ENCODE data around the gene GNB4.

The GNB4 gene

GRCh38 chr3:179436517-179436916 lies 14.8 kb downstream of the GNB4 start:
- DNase-seq (ENCODE audit: low read depth), result no peak

GRCh38 chr3:179432451-179432850 lies 18.8 kb downstream of the GNB4 start:
- DNase-seq (ENCODE audit: low read depth), result no peak

GRCh38 chr3:179432021-179432420 lies 19.2 kb downstream of the GNB4 start:
- DNase-seq (ENCODE audit: low read depth), result no peak

- no peak for DNase-seq (ENCODE audit: low read depth)
Measured at GRCh38 chr3:179430277-179430870, 20.9 kb downstream of the GNB4 start.

- DNase-seq (ENCODE audit: low read depth), result no peak
Measured at GRCh38 chr3:179428876-179429548, 22.3 kb downstream of the GNB4 start.

GRCh38 chr3:179425075-179425474 lies 26.2 kb downstream of the GNB4 start:
- DNase-seq (ENCODE audit: low read depth), result no peak

- no peak for DNase-seq (ENCODE audit: low read depth)
Measured at GRCh38 chr3:179421500-179421899, 29.8 kb downstream of the GNB4 start.

- DNase-seq (ENCODE audit: low read depth), result no peak
Measured at GRCh38 chr3:179418610-179419009, 32.7 kb downstream of the GNB4 start.

- DNase-seq (ENCODE audit: low read depth), result no peak
Measured at GRCh38 chr3:179416681-179417080, 34.6 kb downstream of the GNB4 start.

- no peak for DNase-seq (ENCODE audit: low read depth)
Measured at GRCh38 chr3:179415377-179415776, 35.9 kb downstream of the GNB4 start.

- no peak for DNase-seq (ENCODE audit: low read depth)
Measured at GRCh38 chr3:179414804-179415203, 36.5 kb downstream of the GNB4 start.

- DNase-seq (ENCODE audit: low read depth), result no peak
Measured at GRCh38 chr3:179410999-179411398, 40.3 kb downstream of the GNB4 start.

- no peak for DNase-seq (ENCODE audit: low read depth)
Measured at GRCh38 chr3:179410331-179410730, 40.9 kb downstream of the GNB4 start.

GRCh38 chr3:179404307-179404706 lies 47.0 kb downstream of the GNB4 start:
- DNase-seq (ENCODE audit: low read depth), result no peak

- DNase-seq (ENCODE audit: low read depth), result no peak
Measured at GRCh38 chr3:179402963-179403362, 48.3 kb downstream of the GNB4 start.

- no peak for DNase-seq (ENCODE audit: low read depth)
Measured at GRCh38 chr3:179401561-179401960, 49.7 kb downstream of the GNB4 start.

GRCh38 chr3:179398574-179399231 lies 52.6 kb downstream of the GNB4 start:
- DNase-seq (ENCODE audit: low read depth), result no peak

- DNase-seq (ENCODE audit: low read depth), result no peak
Measured at GRCh38 chr3:179391906-179392305, 59.4 kb downstream of the GNB4 start.

GRCh38 chr3:179376474-179376873 lies 74.8 kb downstream of the GNB4 start:
- no peak for DNase-seq (ENCODE audit: low read depth)

GRCh38 chr3:179375091-179375999 lies 75.9 kb downstream of the GNB4 start:
- DNase-seq (ENCODE audit: low read depth), result no peak

GRCh38 chr3:179373938-179374337 lies 77.3 kb downstream of the GNB4 start:
- DNase-seq (ENCODE audit: low read depth), result no peak

GRCh38 chr3:179369621-179370020 lies 81.6 kb downstream of the GNB4 start:
- DNase-seq (ENCODE audit: low read depth), result no peak
